Measurements from ENCODE around the gene POU4F2. TPM values are rescaled to one million over a fixed set of nuclear protein-coding genes. Genes with fewer than 3 reads are reported as not detected.

POU4F2 gene, protein sequence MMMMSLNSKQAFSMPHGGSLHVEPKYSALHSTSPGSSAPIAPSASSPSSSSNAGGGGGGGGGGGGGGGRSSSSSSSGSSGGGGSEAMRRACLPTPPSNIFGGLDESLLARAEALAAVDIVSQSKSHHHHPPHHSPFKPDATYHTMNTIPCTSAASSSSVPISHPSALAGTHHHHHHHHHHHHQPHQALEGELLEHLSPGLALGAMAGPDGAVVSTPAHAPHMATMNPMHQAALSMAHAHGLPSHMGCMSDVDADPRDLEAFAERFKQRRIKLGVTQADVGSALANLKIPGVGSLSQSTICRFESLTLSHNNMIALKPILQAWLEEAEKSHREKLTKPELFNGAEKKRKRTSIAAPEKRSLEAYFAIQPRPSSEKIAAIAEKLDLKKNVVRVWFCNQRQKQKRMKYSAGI
- total RNA-seq (2022; extraction: Qiagen RNA extraction; ENCODE audit: low read depth) = not detected in 5 replicates

DNA sequence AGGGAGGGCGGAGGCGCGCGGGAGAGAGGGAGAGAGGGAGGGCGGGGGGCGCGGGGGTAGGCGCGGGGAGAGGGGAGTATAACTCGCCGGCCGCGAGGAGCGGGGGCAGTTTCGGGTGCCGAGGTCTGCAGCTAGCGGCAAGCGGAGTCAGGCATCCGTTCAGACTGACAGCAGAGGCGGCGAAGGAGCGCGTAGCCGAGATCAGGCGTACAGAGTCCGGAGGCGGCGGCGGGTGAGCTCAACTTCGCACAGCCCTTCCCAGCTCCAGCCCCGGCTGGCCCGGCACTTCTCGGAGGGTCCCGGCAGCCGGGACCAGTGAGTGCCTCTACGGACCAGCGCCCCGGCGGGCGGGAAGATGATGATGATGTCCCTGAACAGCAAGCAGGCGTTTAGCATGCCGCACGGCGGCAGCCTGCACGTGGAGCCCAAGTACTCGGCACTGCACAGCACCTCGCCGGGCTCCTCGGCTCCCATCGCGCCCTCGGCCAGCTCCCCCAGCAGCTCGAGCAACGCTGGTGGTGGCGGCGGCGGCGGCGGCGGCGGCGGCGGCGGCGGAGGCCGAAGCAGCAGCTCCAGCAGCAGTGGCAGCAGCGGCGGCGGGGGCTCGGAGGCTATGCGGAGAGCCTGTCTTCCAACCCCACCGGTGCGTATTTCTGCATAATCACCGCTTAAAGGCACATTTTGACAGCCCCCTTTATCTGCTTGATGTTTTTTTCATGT lies at the start of gene POU4F2:
Gene POU4F2, plus strand, starts transcription at position 108 of the 720 bp plus-strand sequence. Its CDS starts 248 bp downstream, at position 356.

Other genes with a start within 250 kb of the POU4F2 start
- 1.1 to 3.0 TPM (median 2.1 TPM) in 5 replicates for gene SLC10A7, start 117.0 kb upstream of the POU4F2 start, total RNA-seq (2022; extraction: Qiagen RNA extraction; ENCODE audit: low read depth)